ENCODE measurements around the gene C1orf226.
"Not testable (repeated sequence)": the region's sequence is repeated elsewhere in the genome, so short reads cannot be mapped to it uniquely, and the experiment has no call there.

Gene C1orf226

GRCh38 chr1:162406811-162407210 is 25.3 kb downstream of the C1orf226 start:
- DNase-seq (ENCODE audit: low spot score) = no peak

GRCh38 chr1:162407539-162407938 is 26.0 kb downstream of the C1orf226 start:
- no peak for DNase-seq (ENCODE audit: low spot score)

- DNase-seq (ENCODE audit: low spot score) = no peak
Measured at GRCh38 chr1:162412002-162412401, 30.5 kb downstream of the C1orf226 start, which contains the start of gene SH2D1B. SH2D1B (minus strand) TSS chr1:162412136; CDS start chr1:162412016, 120 bp downstream.

- DNase-seq (ENCODE audit: low spot score) = no peak
Measured at GRCh38 chr1:162416215-162416614, 34.7 kb downstream of the C1orf226 start.

- no peak for DNase-seq (ENCODE audit: low spot score)
Measured at GRCh38 chr1:162416909-162417308, 35.4 kb downstream of the C1orf226 start.

- DNase-seq (ENCODE audit: low spot score) = no peak
Measured at GRCh38 chr1:162417650-162418049, 36.1 kb downstream of the C1orf226 start.

- not testable (repeated sequence) for DNase-seq (ENCODE audit: low spot score)
Measured at GRCh38 chr1:162418584-162418983, 37.1 kb downstream of the C1orf226 start.

GRCh38 chr1:162419450-162419931 is 38.0 kb downstream of the C1orf226 start:
- not testable (repeated sequence) for DNase-seq (ENCODE audit: low spot score)

- no peak for DNase-seq (ENCODE audit: low spot score)
Measured at GRCh38 chr1:162420120-162420519, 38.6 kb downstream of the C1orf226 start.

GRCh38 chr1:162421258-162422164 is 40.0 kb downstream of the C1orf226 start:
- DNase-seq (ENCODE audit: low spot score) = no peak

- peak; percentile 53 for DNase-seq (ENCODE audit: low spot score)
Measured at GRCh38 chr1:162422662-162423375, 41.3 kb downstream of the C1orf226 start.

- DNase-seq (ENCODE audit: low spot score) = no peak
Measured at GRCh38 chr1:162430583-162430982, 49.1 kb downstream of the C1orf226 start.

- not testable (repeated sequence) for DNase-seq (ENCODE audit: low spot score)
Measured at GRCh38 chr1:162432977-162433713, 51.6 kb downstream of the C1orf226 start.

Measured in NAMALWA (cell line).